Activated T-cell treated with anti-CD3 and anti-CD28 coated beads, Interleukin-2, amount 50 U/mL, for 24 hours (primary cell): ENCODE measurements around the gene MROH2B.
"Not testable (repeated sequence)": the region's sequence is repeated elsewhere in the genome, so short reads cannot be mapped to it uniquely, and the experiment has no call there.

Experiments
- DNase-seq: peaks from one replicate; pipeline ENCODE4 v3.0.0-alpha.2; 2020
- H3K27ac Mint-ChIP-seq: 2 replicates; pipeline ENCODE4 v1.8.0; 2020; ENCODE audit warnings: mild to moderate bottlenecking, mixed read lengths
- H3K27me3 Mint-ChIP-seq: 2 replicates; pipeline ENCODE4 v1.8.0; 2020; ENCODE audit warnings: mixed read lengths
- H3K36me3 Mint-ChIP-seq: 2 replicates; pipeline ENCODE4 v1.8.0; 2020; ENCODE audit warnings: low read depth, mixed read lengths
- H3K4me1 Mint-ChIP-seq: 2 replicates; pipeline ENCODE4 v1.8.0; 2020; ENCODE audit warnings: low read depth, mixed read lengths
- H3K4me3 Mint-ChIP-seq: 2 replicates; pipeline ENCODE4 v1.8.0; 2020; ENCODE audit warnings: mild to moderate bottlenecking, moderate library complexity, mixed read lengths
- H3K9me3 Mint-ChIP-seq: 2 replicates; pipeline ENCODE4 v1.8.0; 2020; ENCODE audit warnings: mixed read lengths

The MROH2B gene

DNA sequence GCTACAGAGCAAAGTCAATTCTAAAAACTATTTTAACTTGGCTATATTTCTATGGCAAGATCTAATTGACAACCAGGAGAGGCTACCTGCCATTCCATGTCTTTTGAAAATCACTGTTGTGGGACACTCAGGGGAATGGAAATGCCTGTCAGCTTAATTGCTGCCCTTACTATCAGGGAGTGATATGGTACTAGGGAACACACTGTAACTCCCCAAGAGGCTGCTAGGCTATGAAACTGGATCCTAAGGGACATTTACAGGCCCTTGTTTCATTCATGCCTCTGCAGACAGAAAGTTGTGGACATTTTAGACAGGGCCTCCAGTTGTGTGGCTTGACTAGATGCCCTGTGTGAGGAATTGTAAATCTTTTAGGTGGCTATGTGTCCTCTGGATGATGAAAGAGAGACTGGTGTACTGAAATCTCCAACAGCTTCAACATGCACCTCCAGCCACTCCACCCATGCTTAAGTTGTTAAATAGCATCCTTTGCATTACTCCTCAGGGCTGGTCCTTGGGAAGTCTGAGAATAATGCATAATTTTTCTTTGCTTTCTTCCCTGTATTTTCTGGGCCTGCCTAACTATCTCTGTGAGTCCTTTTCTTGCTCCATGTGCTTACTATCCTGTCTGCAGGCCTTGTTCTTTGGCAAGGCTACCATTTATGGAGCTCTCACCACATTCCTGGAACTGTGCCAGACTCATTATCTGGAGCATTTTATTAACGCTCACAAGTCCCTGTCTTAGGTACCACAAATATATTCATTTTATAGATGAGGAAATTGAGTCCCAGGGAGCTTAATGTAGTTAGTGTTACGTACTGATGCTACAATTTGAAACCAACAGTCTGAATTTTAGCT lies 3.2 kb downstream of the MROH2B start:
- peaks cover 2% of the 10 kb centered on the region for H3K4me1 Mint-ChIP-seq
- no peak for DNase-seq
- no peaks in the 10 kb centered on the region for H3K36me3 Mint-ChIP-seq
- H3K4me3 Mint-ChIP-seq: no peak overlapping the region
- H3K9me3 Mint-ChIP-seq: no peaks in the 10 kb centered on the region
- no peak overlapping the region for H3K27ac Mint-ChIP-seq
- no peaks in the 10 kb centered on the region for H3K27me3 Mint-ChIP-seq

DNA sequence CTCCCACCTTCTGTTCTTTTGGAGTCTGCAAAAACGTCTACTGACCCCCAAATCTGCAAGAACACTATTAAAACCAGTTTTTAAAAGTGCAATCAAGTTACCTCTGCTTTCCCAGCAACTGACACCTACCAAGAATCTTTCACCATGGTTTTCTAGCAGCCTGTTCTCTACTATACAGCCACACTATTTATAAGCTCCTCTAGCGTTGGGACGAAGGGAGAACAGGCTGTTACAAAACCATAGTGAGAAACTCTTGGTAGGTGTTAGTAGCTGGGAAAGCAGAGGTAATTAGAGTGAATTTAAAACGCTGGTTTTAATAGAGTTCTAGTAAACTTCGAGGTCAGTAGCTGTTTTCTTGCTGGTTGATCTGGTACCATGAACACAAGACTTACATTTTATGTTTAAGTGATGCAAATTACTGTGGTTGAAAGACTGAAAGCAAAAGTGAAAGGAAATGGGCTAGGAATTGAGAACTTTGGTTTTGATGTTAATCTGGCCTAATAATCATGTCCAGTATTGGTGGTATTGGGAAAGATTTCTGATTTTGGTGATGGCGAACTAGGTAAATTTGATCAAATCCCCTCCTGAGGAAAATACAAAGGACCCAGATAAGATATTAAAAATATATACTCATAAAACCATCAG lies 5.3 kb downstream of the MROH2B start:
- no peaks in the 10 kb centered on the region for H3K36me3 Mint-ChIP-seq

DNA sequence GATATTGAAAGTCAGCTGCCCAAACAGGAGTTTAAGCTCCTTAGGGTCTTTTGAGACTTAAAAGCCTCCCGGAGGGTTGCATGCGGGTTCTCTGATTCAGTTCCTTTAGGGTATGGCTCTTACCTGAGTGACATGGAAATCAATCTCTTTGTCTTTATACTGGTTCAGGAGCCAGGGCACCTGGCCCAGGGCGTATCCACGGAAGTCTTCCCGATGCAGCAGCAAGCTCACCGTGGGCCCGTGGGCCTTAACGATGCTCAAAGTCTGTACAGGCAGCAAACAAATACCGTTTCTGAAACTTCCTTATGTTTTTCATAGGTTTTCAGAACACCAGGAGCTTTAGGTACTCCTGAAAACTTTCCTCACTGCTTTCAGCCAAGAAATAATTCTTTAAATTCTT lies 13.2 kb downstream of the MROH2B start:
- Mint-ChIP-seq H3K4me3 (no peak overlapping the region), H3K9me3 (peaks cover 2% of the 10 kb centered on the region), H3K4me1 (no peaks in the 10 kb centered on the region), H3K27ac (no peak overlapping the region), H3K27me3 (no peaks in the 10 kb centered on the region), H3K36me3 (no peaks in the 10 kb centered on the region)
- DNase-seq: no peak

More for the DNA sequence above, 5.3 kb downstream of the MROH2B start:
- Mint-ChIP-seq H3K27me3 (no peaks in the 10 kb centered on the region), H3K4me1 (peaks cover 2% of the 10 kb centered on the region), H3K27ac (no peak overlapping the region), H3K4me3 (no peak overlapping the region), H3K9me3 (no peaks in the 10 kb centered on the region)
- DNase-seq: no peak

DNA sequence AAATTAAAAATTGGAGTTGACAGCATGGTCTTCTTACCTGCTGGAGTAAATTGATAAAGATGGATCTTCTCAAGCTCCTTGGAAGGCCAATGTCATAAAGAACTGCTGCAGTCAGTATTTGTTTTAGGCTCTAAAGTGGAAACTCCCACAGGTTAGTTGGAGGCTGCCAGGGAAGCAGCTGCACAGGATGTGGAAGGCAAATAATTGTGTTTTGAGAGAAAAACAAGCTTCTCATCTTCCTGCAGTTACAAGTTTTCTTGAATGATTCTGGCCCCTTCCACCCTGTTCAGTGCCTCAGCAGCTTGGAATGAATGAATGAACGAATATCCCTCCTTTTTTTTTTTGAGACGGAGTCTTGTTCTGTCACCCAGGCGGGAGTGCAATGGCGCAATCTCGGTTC lies 13.9 kb downstream of the MROH2B start:
- no peaks in the 10 kb centered on the region for H3K36me3 Mint-ChIP-seq
- DNase-seq: no peak
- H3K4me3 Mint-ChIP-seq: no peak overlapping the region

DNA sequence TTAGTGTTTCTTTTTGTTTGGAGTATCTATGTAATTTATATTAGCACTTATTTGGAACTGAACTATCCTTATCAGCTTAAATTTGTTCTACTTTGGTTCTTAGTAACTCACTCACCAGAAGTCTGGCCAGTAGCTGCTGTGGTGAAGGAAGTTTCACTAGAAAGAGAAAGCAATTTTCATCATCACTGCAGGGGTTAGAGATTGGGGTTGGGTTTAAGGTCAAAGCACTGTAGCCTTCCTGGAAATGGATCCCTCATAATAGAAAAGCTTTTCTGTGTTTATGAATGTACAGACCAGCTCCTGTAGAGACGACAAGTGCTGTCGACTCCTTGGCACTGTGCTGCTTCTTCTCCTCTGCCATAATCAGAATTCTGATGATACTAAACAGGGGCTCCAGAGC lies 22.2 kb downstream of the MROH2B start:
- no peak for DNase-seq
- Mint-ChIP-seq H3K27ac (no peak overlapping the region), H3K4me3 (no peak overlapping the region), H3K27me3 (peaks cover 2% of the 10 kb centered on the region), H3K36me3 (no peaks in the 10 kb centered on the region), H3K4me1 (no peaks in the 10 kb centered on the region), H3K9me3 (no peaks in the 10 kb centered on the region)

More for the DNA sequence above, 13.9 kb downstream of the MROH2B start:
- Mint-ChIP-seq H3K4me1 (no peaks in the 10 kb centered on the region), H3K27ac (no peak overlapping the region), H3K27me3 (no peaks in the 10 kb centered on the region), H3K9me3 (peaks cover 2% of the 10 kb centered on the region)

DNA sequence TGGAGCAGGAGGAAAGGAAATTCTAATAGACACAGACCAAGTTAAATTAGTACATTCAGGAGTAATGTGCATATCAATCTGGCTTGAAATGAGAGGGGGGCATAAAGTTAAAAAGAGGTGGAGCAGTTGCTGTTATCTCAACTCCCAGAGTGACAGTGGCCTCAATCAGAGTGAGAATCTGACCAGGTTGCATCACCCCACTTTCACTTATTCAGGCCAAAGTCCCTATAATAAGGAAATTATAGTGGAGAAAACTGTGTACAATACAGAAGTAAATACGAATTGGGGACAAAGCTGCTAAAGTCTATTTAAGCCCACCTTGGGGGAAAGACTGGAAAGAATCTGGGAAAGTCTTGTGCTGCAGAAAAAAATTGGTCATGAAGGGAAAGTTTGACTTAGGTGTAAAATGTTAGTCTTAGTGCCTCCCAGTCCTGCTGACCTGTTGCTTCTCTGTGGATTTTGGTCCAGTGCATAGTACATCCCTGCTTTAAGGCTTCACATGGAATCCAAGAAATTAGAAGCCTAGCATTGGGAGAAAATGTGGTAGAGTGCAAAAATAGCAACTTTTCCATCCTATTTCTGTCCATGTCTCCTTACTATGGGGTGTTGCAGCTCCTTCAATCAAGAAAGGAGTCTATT lies 27.9 kb downstream of the MROH2B start:
- no peak for DNase-seq
- peaks cover 2% of the 10 kb centered on the region for H3K27me3 Mint-ChIP-seq
- no peaks in the 10 kb centered on the region for H3K4me1 Mint-ChIP-seq
- no peaks in the 10 kb centered on the region for H3K9me3 Mint-ChIP-seq
- no peaks in the 10 kb centered on the region for H3K36me3 Mint-ChIP-seq
- no peak overlapping the region for H3K4me3 Mint-ChIP-seq
- H3K27ac Mint-ChIP-seq: no peak overlapping the region

DNA sequence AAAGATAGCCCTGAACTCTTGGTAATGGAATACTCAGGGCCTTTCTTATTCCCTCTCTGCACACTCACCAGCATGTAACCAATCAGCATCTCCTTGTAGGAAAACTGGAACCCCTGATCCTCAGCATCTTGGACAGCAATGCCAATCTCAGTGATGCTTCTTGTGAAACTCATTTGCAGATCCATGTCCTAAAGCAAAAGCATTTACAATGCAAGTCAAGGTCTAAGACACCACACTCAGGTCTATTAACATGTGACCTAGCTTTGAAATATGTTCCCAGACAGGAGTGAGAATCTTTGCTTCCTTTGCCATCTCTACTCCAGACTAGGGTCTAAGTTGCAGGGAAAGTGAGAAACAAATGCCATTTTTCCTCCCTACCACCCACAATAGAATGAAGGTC lies 38.2 kb downstream of the MROH2B start:
- DNase-seq: no peak
- H3K9me3 Mint-ChIP-seq: peaks cover 4% of the 10 kb centered on the region
- H3K4me3 Mint-ChIP-seq: no peak overlapping the region
- no peaks in the 10 kb centered on the region for H3K27me3 Mint-ChIP-seq
- no peaks in the 10 kb centered on the region for H3K36me3 Mint-ChIP-seq
- H3K27ac Mint-ChIP-seq: no peak overlapping the region
- no peaks in the 10 kb centered on the region for H3K4me1 Mint-ChIP-seq

DNA sequence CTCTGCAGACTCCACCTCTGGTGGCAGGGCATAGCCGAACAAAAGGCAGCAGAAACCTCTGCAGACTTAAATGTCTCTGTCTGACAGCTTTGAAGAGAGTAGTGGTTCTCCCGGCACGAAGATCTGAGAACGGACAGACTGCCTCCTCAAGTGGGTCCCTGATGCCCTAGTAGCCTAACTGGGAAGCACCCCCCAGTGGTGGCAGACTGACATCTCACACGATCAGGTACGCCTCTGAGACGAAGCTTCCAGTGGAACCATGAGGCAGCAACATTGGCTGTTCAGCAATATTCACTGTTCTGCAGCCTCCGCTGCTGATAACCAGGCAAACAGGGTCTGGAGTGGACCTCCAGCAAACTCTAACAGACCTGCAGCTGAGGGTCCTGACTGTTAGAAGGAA lies 48.5 kb downstream of the MROH2B start:
- H3K27me3 Mint-ChIP-seq, H3K27ac Mint-ChIP-seq, H3K9me3 Mint-ChIP-seq: not testable (repeated sequence)

DNA sequence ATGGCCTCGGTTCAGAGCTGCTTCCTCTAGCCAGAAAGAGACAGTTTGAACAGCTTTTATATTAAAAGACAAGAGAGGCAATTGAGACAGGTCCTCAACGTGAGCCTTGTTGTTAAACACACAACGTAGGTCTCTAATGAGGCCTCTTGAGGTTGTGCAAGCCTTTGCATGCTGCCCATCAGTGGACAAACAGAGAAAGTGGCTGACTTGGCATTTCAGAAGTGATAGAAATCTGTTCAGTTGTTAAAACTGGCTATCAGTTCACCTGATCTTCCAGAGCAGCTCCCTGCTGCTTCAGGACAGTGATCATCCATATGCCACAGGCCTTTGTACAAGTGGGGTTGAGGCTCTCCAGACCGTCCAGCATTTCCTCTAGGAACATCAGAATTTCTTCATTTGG lies 58.8 kb downstream of the MROH2B start:
- Mint-ChIP-seq H3K4me3 (no peak overlapping the region), H3K36me3 (no peaks in the 10 kb centered on the region), H3K9me3 (no peaks in the 10 kb centered on the region), H3K4me1 (no peaks in the 10 kb centered on the region), H3K27me3 (peaks cover 5% of the 10 kb centered on the region), H3K27ac (no peak overlapping the region)
- DNase-seq: no peak

More for the DNA sequence above, 48.5 kb downstream of the MROH2B start:
- DNase-seq, H3K36me3 Mint-ChIP-seq, H3K4me1 Mint-ChIP-seq, H3K4me3 Mint-ChIP-seq: not testable (repeated sequence)

DNA sequence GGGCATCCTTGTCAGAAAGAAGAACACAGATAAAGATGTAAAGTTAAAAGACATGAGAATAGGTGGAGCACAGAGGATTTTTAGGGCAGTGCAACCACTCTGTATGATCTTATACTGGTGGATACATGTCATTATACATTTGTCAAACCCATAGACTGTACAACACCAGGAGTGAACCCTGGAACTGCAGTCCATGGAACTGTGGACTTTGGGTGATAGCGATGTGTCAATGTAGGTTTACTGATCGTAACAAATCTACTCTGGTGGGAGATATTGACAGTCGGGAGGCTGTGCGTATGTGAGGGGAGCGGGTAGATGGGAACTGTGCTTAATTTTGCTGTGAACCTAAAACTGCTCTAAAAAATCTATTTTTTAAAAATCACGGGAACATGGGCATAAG lies 60.6 kb downstream of the MROH2B start:
- DNase-seq: no peak
- Mint-ChIP-seq H3K27me3 (peaks cover 5% of the 10 kb centered on the region), H3K27ac (no peak overlapping the region), H3K36me3 (no peaks in the 10 kb centered on the region), H3K9me3 (no peaks in the 10 kb centered on the region), H3K4me1 (no peaks in the 10 kb centered on the region), H3K4me3 (no peak overlapping the region)

DNA sequence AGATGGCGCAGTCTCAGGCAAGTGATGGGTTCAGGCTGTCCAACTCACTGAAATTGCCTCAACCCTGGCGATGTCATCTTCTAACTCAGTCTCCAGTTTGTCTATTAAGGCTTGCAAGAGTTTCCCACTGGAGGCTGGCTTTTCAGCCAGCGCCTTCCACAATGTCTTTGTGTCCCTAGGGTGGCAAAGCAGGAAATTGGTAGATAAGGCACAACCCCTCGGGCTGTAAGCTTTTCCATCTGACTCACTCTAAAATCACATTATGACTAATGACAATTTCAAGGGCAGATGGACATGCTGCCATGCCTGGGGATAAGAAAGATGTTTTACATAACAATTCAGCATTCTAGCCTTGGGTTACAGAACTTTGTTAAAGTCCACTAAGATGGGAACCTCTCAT lies 61.9 kb downstream of the MROH2B start:
- Mint-ChIP-seq H3K9me3 (no peaks in the 10 kb centered on the region), H3K27ac (no peak overlapping the region), H3K27me3 (peaks cover 5% of the 10 kb centered on the region), H3K4me3 (no peak overlapping the region), H3K4me1 (no peaks in the 10 kb centered on the region), H3K36me3 (no peaks in the 10 kb centered on the region)
- no peak for DNase-seq

DNA sequence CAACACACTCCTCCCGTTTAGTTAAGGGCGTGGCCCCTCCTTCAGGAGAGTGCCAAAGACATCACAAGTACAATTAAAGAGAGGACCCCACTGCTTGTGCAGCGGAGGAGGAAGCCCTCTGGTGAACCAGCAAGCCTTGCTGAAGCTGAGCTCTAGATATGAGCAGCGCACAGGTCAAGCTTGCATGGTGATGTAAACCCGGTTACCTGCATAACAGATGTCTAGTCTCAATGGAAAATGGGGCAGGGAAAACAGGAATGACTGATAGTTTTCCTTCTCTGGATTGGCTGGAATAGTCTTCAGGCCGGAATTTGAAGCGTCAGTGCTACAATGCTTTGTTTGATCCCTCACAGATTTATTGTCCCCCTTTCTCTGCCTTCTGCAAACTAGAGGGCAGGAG lies 66.2 kb downstream of the MROH2B start:
- no peak overlapping the region for H3K27ac Mint-ChIP-seq
- H3K36me3 Mint-ChIP-seq: no peaks in the 10 kb centered on the region
- H3K9me3 Mint-ChIP-seq: no peaks in the 10 kb centered on the region
- no peak overlapping the region for H3K4me3 Mint-ChIP-seq
- H3K27me3 Mint-ChIP-seq: no peaks in the 10 kb centered on the region
- no peak for DNase-seq
- H3K4me1 Mint-ChIP-seq: no peaks in the 10 kb centered on the region

DNA sequence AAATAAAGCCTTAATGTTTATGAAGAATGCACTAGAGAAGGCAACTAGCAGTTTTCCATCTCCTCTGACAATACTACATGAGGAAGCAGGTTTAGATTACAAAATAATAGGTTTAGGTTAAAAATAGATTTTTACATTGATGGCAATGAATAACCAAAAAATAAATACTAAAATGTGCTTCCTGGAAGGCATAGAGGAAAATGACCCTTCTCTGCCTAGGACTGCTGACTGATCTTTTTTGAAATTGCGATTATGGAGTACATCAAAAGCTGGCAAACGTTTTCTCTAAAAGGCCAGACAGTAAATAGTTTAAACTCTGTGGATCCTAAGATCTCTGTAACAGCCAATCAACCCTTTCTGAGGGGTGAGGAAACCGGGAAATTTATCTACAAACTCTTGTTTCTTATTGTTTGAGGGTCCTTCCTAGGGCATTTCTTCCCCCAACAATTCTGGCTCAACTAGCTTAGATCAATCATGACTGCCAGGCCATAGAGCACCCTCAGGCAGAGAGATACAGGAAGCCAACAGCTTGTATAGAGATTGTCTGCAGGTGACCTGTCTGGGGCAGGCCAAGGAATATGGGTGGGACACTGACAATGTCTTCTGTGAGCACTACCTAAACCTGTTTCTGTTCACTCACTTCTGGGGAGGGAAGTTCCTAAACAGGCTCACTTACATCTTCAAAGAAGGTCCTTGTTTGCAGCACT lies 67.3 kb downstream of the MROH2B start:
- Mint-ChIP-seq H3K36me3 (no peaks in the 10 kb centered on the region), H3K9me3 (no peaks in the 10 kb centered on the region), H3K4me1 (no peaks in the 10 kb centered on the region), H3K4me3 (no peak overlapping the region), H3K27me3 (no peaks in the 10 kb centered on the region), H3K27ac (no peak overlapping the region)
- no peak for DNase-seq

DNA sequence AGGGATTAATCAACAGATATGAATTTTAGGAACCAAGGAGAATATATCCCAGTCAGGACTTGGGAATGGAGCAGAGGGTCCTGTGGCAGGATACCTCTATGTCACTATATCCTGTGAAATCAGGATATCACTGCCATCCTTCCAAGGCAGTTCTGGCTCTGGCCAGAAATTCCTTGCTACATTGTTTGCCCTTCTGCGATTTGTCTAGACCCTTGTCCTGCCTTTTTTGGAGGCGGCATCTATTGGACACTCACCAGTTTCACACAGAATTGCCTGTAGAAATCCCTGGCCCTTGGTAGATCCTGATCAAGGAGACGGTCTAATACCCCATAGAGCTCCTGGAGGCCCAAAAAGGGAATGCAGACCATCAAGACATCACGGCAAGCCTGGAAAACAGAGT lies 71.2 kb downstream of the MROH2B start:
- no peak for DNase-seq
- Mint-ChIP-seq H3K27me3 (no peaks in the 10 kb centered on the region), H3K36me3 (no peaks in the 10 kb centered on the region), H3K27ac (no peak overlapping the region), H3K9me3 (no peaks in the 10 kb centered on the region), H3K4me3 (no peak overlapping the region), H3K4me1 (no peaks in the 10 kb centered on the region)
